SK-N-SH treated with all-trans-retinoic acid at 6 μM for 48 hours (cell line): ENCODE results near the gene CENPO.

Experiments
- RARB ChIP-seq: fragments of 250-450 bp; sonication (Bioruptor Pico); IDR thresholded peaks from 2 replicates; pipeline ENCODE4 v1.8.0; 2021; ENCODE audit warnings: mild to moderate bottlenecking, moderate library complexity
- TOX ChIP-seq: fragments of 250-450 bp; sonication (Bioruptor Pico); IDR thresholded peaks from 2 replicates; pipeline ENCODE4 v1.8.0; 2021; ENCODE audit warnings: mild to moderate bottlenecking, moderate library complexity, borderline replicate concordance
- ZNF8 ChIP-seq: fragments of 450-650 bp; formaldehyde crosslinking; IDR thresholded peaks from 2 replicates; pipeline ENCODE4 v1.5.0; 2020; ENCODE audit warnings: mild to moderate bottlenecking, moderate library complexity

- TF ChIP-seq RARB (no peak), ZNF8 (CRISPR knock-in tag) (no peak), TOX (CRISPR knock-in tag) (no peak)
Measured at GRCh38 chr2:24853046-24853445, 59.8 kb downstream of the CENPO start.
